Left lobe of liver (tissue), 2 donors: ENCODE results near the gene TM9SF1. TPM values are rescaled to one million over a fixed set of nuclear protein-coding genes. Genes with fewer than 3 reads are reported as not detected.

Experiments
- ATAC-seq: fragments of 200-7000 bp; cut with Tn5 transposase; one replicate; pipeline ENCODE4 v1.9.1; 2020; ENCODE audit warnings: mild to moderate bottlenecking, moderate library complexity
- DNase-seq: peaks from one replicate; pipeline ENCODE4 v3.0.0-alpha.2; 2020; ENCODE audit warnings: low spot score
- total RNA-seq: library from RNA; stranded (reverse); gene quantifications from one replicate; pipeline ENCODE4 v1.2.1, GENCODE V29; 2021
- donor health status: DM: no; HTN: no; CAD: no; lungs with moderate emphysema.
- donor health status: DM: no; HTN: yes; CAD: no.

The TM9SF1 gene
- total RNA-seq, 1 donor from 2014 or later = 47.1 TPM

DNA sequence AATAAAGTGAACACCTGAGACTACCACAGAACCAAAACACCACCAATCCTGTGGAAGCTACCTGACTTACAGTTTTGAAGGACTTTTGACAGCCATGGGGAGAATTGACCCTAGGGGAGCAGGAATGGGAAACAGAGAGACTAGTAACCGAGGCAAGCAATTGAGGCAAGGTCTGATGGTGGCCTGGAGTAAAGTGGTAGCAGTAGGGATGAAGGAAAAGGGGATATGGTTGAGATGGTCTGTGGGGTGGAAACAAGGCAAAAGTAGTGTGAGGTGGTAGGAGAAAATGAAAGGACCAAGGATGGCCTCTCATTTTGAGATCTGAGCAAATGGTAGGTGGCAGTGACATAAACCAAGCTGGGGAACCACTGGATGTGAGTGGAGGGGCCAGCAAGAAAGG is 38.4 kb downstream of the TM9SF1 start:
- DNase-seq (no peak), ATAC-seq (no peak)

DNA sequence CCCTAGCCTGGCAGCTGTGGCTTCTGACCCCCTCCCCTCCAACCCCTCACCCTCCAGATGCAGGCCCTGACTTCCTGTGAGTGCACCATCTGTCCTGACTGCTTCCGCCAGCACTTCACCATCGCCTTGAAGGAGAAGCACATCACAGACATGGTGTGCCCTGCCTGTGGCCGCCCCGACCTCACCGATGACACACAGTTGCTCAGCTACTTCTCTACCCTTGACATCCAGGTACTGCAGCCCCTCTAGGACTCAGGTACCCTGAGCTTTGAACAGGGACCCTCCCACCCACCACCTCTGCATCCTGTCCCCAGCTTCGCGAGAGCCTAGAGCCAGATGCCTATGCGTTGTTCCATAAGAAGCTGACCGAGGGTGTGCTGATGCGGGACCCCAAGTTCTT is 40.1 kb downstream of the TM9SF1 start:
- ATAC-seq = no peak
- no peak for DNase-seq

DNA sequence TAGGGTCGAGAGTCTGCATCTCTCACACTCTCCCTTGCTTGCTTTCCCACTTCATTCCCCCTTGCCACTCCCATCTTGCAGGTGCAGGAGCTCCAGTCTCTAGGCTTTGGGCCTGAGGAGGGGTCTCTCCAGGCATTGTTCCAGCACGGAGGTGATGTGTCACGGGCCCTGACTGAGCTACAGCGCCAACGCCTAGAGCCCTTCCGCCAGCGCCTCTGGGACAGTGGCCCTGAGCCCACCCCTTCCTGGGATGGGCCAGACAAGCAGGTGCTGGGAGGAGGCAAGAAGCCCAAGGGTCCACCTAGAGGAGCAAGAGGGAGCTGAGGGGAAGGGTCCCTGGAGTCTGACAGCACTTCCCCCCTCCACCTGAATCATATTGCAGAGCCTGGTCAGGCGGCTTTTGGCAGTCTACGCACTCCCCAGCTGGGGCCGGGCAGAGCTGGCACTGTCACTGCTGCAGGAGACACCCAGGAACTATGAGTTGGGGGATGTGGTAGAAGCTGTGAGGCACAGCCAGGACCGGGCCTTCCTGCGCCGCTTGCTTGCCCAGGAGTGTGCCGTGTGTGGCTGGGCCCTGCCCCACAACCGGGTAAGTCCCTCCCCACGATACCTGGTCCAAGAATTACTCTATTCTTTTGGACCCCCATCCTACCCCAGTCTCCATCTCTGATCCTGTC is 43.7 kb downstream of the TM9SF1 start:
- ATAC-seq (no peak), DNase-seq (no peak)

GRCh38 chr14:24150993-24151392 is 44.2 kb downstream of the TM9SF1 start:
- ATAC-seq (no peak), DNase-seq (no peak)

- DNase-seq = no peak
- no peak for ATAC-seq
Observed at GRCh38 chr14:24150567-24150966, 44.7 kb downstream of the TM9SF1 start.

DNA sequence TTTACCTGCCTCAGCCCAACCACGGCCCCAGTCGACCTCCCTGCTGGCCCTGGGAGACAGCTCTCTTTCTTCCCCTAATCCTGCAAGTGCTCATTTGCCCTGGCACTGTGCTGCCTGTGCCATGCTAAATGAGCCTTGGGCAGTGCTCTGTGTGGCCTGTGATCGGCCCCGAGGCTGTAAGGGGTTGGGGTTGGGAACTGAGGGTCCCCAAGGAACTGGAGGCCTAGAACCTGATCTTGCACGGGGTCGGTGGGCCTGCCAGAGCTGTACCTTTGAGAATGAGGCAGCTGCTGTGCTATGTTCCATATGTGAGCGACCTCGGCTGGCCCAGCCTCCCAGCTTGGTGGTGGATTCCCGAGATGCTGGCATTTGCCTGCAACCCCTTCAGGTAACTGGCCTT is 45.2 kb downstream of the TM9SF1 start:
- ATAC-seq (no peak), DNase-seq (no peak)

- no peak for ATAC-seq
- no peak for DNase-seq
Observed at GRCh38 chr14:24149302-24149969, 45.8 kb downstream of the TM9SF1 start.

DNA sequence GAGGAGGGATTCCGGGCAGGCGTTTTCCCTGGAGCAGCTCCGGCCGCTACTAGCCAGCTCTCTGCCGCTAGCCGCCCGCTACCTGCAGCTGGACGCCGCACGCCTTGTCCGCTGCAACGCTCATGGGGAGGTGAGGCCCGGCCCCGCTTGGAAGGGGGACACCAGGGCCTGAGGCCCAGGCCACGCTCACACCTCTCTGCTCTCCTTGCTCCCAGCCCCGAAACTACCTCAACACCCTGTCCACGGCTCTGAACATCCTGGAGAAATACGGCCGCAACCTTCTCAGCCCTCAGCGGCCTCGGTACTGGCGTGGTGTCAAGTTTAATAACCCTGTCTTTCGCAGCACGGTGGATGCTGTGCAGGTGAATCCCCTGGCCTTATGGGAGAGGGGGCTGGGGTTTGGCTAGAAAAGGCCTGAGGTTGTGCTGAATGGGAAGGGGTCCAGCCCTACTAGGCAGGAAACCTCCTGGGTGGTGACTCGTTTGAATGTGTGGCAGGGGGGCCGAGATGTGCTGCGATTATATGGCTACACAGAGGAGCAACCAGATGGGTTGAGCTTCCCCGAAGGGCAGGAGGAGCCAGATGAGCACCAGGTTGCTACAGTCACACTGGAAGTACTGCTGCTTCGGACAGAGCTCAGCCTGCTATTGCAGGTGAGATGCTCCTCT is 47.3 kb downstream of the TM9SF1 start:
- DNase-seq = no peak
- ATAC-seq = peak; percentile 0

DNA sequence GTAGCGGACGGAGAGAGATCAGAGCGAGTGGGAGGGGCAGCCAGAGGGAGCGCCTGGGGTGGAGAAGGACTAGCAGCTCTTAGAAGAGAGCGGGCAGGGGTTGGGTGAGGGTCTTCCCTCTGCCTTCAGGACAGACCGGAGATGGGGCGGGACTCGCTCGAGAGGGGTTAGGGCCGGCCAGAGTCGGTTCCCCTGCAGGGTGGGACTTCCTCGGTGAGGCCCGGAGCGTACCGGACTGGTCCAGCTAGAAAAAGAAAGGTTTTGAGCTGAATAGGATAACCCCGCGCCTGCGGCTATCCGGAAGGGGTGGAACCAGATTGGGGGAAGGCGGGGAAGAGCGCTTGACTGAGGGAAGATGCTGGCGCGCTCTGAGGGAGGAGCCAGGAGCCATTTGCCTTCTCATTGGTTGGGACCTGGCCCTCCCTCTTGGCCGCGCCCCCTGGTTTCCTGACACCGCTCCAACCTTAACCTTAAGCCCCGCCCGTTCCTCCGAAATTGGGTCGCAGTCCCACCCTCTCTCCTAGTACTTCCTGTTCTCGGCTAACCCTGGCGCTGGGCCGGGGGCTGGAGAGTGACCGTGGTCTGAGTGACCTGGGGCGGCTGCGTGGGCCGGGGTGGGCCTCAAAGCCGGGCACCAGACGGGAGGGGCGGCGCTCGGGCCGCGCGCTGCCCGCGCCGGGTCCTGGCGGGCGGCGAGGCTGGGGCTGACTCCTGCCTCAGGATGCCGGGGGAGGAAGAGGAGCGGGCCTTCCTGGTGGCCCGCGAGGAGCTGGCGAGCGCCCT is 48.1 kb downstream of the TM9SF1 start, which contains the start of gene RNF31:
TSS of gene RNF31 (plus strand) at position 521 of the 783 bp plus-strand sequence. CDS start at position 722, 201 bp downstream.
- ATAC-seq (peak; percentile 87), DNase-seq (peak; percentile 98)

DNA sequence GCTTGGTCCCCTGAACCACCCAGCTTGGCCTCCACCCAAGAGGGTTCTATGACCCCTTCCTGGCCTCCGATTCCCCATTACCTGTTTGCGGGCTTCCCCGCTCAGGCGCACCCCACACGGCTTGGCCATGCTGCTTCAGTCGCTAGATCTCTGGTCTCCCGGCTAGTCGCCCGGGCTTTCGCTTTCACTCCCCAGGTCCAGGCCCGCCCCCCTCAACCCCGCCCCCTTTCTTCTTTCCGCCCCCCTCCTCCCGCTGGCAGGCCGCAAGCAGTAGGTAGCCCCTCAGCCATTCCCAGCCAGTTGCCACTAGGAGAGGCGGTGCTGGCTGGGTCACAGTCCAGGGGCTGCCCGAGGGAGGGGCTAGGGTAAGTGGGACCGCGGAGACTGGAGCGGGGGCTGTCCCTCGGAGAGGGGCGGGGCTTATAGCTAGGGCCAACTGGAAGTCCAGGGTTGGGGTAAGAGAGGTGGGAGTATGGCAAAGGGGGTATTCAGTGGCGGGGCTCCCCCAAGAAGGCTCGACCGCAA is 48.7 kb downstream of the TM9SF1 start, which contains the start of gene PSME2:
TSS of gene PSME2 (minus strand) at position 158 of the 525 bp plus-strand sequence. CDS start at position 129, 29 bp downstream.
- DNase-seq (peak; percentile 99), ATAC-seq (peak; percentile 83)

DNA sequence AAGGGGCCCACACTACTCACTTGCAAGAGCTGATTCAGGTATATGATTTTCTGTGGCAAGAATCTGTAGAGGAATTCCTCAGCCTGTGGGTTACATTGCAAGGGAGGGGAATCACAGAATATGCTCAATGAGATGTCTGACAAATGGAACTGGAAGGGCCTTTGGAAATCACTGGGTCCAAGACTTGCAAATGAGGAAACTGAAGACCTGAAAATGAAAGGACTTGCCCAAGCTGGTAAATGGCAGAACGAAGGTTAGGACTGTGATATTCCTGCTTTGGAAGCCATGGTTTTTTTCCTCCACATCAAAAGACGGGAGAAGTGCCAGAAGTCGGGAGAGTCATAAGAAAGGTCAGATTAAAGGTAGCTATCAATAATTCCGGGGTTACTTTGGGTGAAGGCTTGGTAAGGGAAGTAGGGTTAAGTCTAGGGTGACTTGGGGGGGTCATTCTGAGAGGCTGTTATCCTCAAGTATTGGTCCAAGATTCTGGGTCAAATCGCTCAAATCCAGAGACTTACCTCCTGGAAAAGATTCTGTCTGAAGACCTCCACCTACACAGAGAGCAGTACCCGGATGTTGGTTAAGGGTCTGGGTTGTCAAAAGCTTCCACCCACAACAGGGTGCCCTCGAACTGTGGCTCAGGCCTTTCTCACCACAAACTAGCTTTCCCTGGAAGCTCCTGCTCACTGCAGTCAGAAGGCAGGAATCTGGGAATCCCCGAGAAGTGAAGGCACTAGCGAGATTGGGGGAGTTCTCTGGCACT is 49.4 kb downstream of the TM9SF1 start:
- ATAC-seq = no peak
- no peak for DNase-seq

GRCh38 chr14:24145219-24145618 is 50.0 kb downstream of the TM9SF1 start:
- DNase-seq (no peak), ATAC-seq (no peak)

GRCh38 chr14:24144451-24144850 is 50.8 kb downstream of the TM9SF1 start:
- ATAC-seq (no peak), DNase-seq (no peak)

DNA sequence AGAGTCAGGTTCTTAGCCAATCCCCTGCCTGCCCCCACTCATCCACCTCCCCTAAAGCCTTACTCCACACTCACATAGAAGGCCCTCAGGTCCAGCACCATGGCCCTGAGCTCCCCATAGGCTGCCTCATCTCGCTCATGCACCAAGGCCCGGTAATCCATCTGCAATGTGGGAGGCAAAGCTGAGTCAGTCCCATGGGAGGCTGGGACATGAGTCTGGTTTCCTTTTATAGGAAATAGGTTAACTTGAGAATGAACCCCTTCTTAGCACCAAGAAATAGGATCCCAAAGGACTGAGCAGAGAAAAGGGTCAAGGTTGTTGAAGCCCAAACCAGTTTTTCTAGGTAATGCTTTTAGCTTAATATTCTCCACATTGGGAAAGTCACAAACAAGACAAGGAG is 51.7 kb downstream of the TM9SF1 start:
- DNase-seq (no peak), ATAC-seq (no peak)

DNA sequence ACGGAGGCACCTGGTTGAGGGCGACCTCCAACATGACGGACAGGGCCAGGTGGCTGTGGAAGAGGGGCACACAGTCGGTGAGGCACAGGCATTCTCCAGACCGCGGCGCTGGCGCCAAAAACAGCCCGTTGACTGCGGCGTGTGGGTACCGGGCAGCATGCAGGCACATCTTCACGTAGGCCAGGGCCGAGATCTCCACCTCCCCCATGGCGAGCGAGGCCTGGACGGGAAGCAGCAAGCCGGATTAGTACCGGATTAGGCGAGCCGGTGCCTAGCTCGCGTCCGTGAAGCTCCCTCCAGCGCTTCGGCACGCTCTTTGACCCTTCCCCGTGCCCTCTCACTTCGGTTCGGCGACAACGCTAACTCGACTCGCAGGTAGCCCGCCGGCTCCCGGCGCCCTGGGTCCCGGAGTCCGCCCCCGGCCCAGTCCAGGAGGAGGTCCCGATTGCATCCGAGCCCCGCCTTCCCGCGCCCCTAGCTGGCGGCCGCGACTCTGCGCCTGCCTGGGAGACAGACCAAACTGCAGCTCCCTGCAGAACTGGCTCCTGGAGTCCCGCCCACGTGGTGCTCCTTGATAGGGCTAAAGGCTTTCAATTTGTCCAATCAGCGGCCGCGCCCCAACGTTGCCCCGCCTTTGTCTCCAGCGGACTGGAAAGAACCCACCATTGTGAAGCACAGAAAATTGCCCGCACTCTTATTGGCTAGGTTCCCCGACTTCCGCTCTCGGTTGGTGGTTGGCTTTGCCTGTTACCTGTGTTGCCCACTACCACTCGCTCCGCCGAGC is 54.0 kb downstream of the TM9SF1 start, which contains the start of gene EMC9:
TSS of gene EMC9 (minus strand) at position 495 of the 784 bp plus-strand sequence. CDS start at position 208, 287 bp downstream.
- ATAC-seq (peak; percentile 86), DNase-seq (peak; percentile 100)

DNA sequence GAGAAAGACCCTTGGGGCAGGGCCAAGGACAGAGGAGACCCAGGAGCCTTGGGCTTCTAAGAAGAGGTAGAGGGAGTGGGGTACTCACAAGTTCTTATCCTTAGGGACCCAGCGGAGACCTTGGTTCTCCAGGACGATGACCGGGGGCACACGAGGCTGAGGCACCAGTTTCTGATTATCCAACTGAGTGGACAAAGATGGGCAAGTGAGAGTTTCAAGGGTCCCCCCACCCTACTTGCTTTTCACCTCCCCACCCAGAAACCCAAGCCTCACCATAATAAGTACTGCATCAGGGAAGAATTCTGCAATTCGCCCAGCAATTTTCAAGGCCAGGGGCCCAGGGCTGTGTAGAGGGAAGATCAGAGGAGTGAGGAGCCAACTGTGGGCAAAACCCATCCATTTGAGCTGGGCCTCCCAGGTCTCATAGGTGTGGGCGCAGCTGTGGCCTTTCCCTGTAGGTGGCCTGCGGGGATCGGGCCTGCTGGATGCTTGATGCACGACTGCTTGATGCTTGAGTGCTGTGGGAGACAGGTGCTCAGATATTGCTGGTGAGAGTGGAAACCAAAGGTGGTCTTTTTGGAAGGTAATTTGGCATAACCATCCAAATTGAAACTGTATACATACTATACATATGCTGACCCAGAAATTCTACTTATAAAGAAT is 55.8 kb downstream of the TM9SF1 start:
- DNase-seq (no peak), ATAC-seq (no peak)
